Loucy (cell line): ENCODE results near the gene POU3F1.

Source experiments
- CTCF ChIP-seq: fragments of 200-600 bp; sonication (generic); conservative IDR thresholded peaks from 2 replicates; pipeline ENCODE4 v1.5.1; 2014; ENCODE audit warnings: mild to moderate bottlenecking, antibody characterized with exemption, low read length
- EZH2phosphoT487 ChIP-seq: fragments of 200-600 bp; IDR thresholded peaks from 2 replicates; pipeline ENCODE4 v1.6.1; 2018; ENCODE audit warnings: antibody characterized with exemption, mild to moderate bottlenecking, moderate library complexity, borderline replicate concordance

GRCh38 chr1:38029081-38029681 lies 17.4 kb downstream of the POU3F1 start:
- TF ChIP-seq EZH2phosphoT487, result no peak
- no peak for TF ChIP-seq CTCF
